Measurements from ENCODE around the gene DUSP8.
A peak's percentile ranks its signal among the peaks of the same experiment; 100 is the strongest.

The DUSP8 gene

GRCh38 chr11:1536065-1536843 is 35.8 kb downstream of the DUSP8 start:
- Histone ChIP-seq H3K4me1 (ENCODE audit: control insufficient read depth in 5 of 5, insufficient read depth in 5 of 5, low read length in 5 of 5) (peaks cover 15 to 57% (median 39%) of the 10 kb centered on the region in 5 donors), H3K27ac (ENCODE audit: low read depth, low read length) (no peak overlapping the region)

GRCh38 chr11:1534682-1535081 is 37.4 kb downstream of the DUSP8 start:
- Histone ChIP-seq H3K4me3 (ENCODE audit: low read depth in 1 of 5, low read length in 5 of 5) (no peak overlapping the region), H3K27me3 (ENCODE audit: control insufficient read depth in 5 of 5, insufficient read depth in 4 of 5, low read length in 5 of 5) (peaks cover 0 to 5% (median 0%) of the 10 kb centered on the region in 5 donors), H3K27ac (ENCODE audit: low read depth, low read length) (no peak overlapping the region), H3K9me3 (ENCODE audit: control insufficient read depth in 5 of 5, low read length in 5 of 5) (peaks cover 0 to 5% (median 4%) of the 10 kb centered on the region in 5 donors), H3K9ac (ENCODE audit: low read length in 5 of 5) (no peak overlapping the region), H3K36me3 (ENCODE audit: control insufficient read depth in 5 of 5, insufficient read depth in 5 of 5, low read length in 5 of 5) (peaks cover 0 to 21% (median 8%) of the 10 kb centered on the region in 5 donors), H3K4me1 (ENCODE audit: control insufficient read depth in 5 of 5, insufficient read depth in 5 of 5, low read length in 5 of 5) (peaks cover 15 to 66% (median 43%) of the 10 kb centered on the region in 5 donors)

More at GRCh38 chr11:1536065-1536843, 35.8 kb downstream of the DUSP8 start:
- no peak overlapping the region for H3K4me3 ChIP-seq (ENCODE audit: low read depth in 1 of 5, low read length in 5 of 5)
- peaks cover 0 to 19% (median 8%) of the 10 kb centered on the region in 5 donors for H3K36me3 ChIP-seq (ENCODE audit: control insufficient read depth in 5 of 5, insufficient read depth in 5 of 5, low read length in 5 of 5)
- H3K9ac ChIP-seq (ENCODE audit: low read length in 5 of 5): peak overlapping the region in 1 of 5 donors; percentile 27
- H3K27me3 ChIP-seq (ENCODE audit: control insufficient read depth in 5 of 5, insufficient read depth in 4 of 5, low read length in 5 of 5): peaks cover 0 to 5% (median 0%) of the 10 kb centered on the region in 5 donors
- H3K9me3 ChIP-seq (ENCODE audit: control insufficient read depth in 5 of 5, low read length in 5 of 5): peaks cover 0 to 5% (median 4%) of the 10 kb centered on the region in 5 donors

GRCh38 chr11:1534171-1534570 is 37.9 kb downstream of the DUSP8 start:
- Histone ChIP-seq H3K27me3 (ENCODE audit: control insufficient read depth in 5 of 5, insufficient read depth in 4 of 5, low read length in 5 of 5) (peaks cover 0 to 5% (median 0%) of the 10 kb centered on the region in 5 donors), H3K9me3 (ENCODE audit: control insufficient read depth in 5 of 5, low read length in 5 of 5) (peaks cover 0 to 5% (median 4%) of the 10 kb centered on the region in 5 donors), H3K4me1 (ENCODE audit: control insufficient read depth in 5 of 5, insufficient read depth in 5 of 5, low read length in 5 of 5) (peaks cover 15 to 71% (median 43%) of the 10 kb centered on the region in 5 donors), H3K27ac (ENCODE audit: low read depth, low read length) (no peak overlapping the region), H3K9ac (ENCODE audit: low read length in 5 of 5) (no peak overlapping the region), H3K36me3 (ENCODE audit: control insufficient read depth in 5 of 5, insufficient read depth in 5 of 5, low read length in 5 of 5) (peaks cover 0 to 21% (median 8%) of the 10 kb centered on the region in 5 donors), H3K4me3 (ENCODE audit: low read depth in 1 of 5, low read length in 5 of 5) (no peak overlapping the region)

- peaks cover 0 to 21% (median 8%) of the 10 kb centered on the region in 5 donors for H3K36me3 ChIP-seq (ENCODE audit: control insufficient read depth in 5 of 5, insufficient read depth in 5 of 5, low read length in 5 of 5)
- peaks cover 0 to 5% (median 4%) of the 10 kb centered on the region in 5 donors for H3K9me3 ChIP-seq (ENCODE audit: control insufficient read depth in 5 of 5, low read length in 5 of 5)
- H3K4me1 ChIP-seq (ENCODE audit: control insufficient read depth in 5 of 5, insufficient read depth in 5 of 5, low read length in 5 of 5): peaks cover 15 to 79% (median 45%) of the 10 kb centered on the region in 5 donors
- no peak overlapping the region for H3K27ac ChIP-seq (ENCODE audit: low read depth, low read length)
- H3K27me3 ChIP-seq (ENCODE audit: control insufficient read depth in 5 of 5, insufficient read depth in 4 of 5, low read length in 5 of 5): peaks cover 0 to 5% (median 0%) of the 10 kb centered on the region in 5 donors
- H3K9ac ChIP-seq (ENCODE audit: low read length in 5 of 5): no peak overlapping the region
- no peak overlapping the region for H3K4me3 ChIP-seq (ENCODE audit: low read depth in 1 of 5, low read length in 5 of 5)
Measured at GRCh38 chr11:1533342-1533725, 38.7 kb downstream of the DUSP8 start.

GRCh38 chr11:1532606-1533341 is 39.3 kb downstream of the DUSP8 start:
- Histone ChIP-seq H3K9ac (ENCODE audit: low read length in 5 of 5) (no peak overlapping the region), H3K4me3 (ENCODE audit: low read depth in 1 of 5, low read length in 5 of 5) (no peak overlapping the region), H3K27me3 (ENCODE audit: control insufficient read depth in 5 of 5, insufficient read depth in 4 of 5, low read length in 5 of 5) (peaks cover 0 to under 1% (median 0%) of the 10 kb centered on the region in 5 donors), H3K27ac (ENCODE audit: low read depth, low read length) (peak overlapping the region; percentile 24), H3K36me3 (ENCODE audit: control insufficient read depth in 5 of 5, insufficient read depth in 5 of 5, low read length in 5 of 5) (peaks cover 0 to 21% (median 8%) of the 10 kb centered on the region in 5 donors), H3K4me1 (ENCODE audit: control insufficient read depth in 5 of 5, insufficient read depth in 5 of 5, low read length in 5 of 5) (peaks cover 15 to 83% (median 46%) of the 10 kb centered on the region in 5 donors), H3K9me3 (ENCODE audit: control insufficient read depth in 5 of 5, low read length in 5 of 5) (no peaks in the 10 kb centered on the region)

GRCh38 chr11:1532014-1532586 is 40.0 kb downstream of the DUSP8 start:
- Histone ChIP-seq H3K9ac (ENCODE audit: low read length in 5 of 5) (no peak overlapping the region), H3K27ac (ENCODE audit: low read depth, low read length) (peak overlapping the region; percentile 24), H3K36me3 (ENCODE audit: control insufficient read depth in 5 of 5, insufficient read depth in 5 of 5, low read length in 5 of 5) (peaks cover 0 to 21% (median 8%) of the 10 kb centered on the region in 5 donors), H3K4me1 (ENCODE audit: control insufficient read depth in 5 of 5, insufficient read depth in 5 of 5, low read length in 5 of 5) (peaks cover 15 to 80% (median 46%) of the 10 kb centered on the region in 5 donors), H3K9me3 (ENCODE audit: control insufficient read depth in 5 of 5, low read length in 5 of 5) (no peaks in the 10 kb centered on the region), H3K4me3 (ENCODE audit: low read depth in 1 of 5, low read length in 5 of 5) (no peak overlapping the region), H3K27me3 (ENCODE audit: control insufficient read depth in 5 of 5, insufficient read depth in 4 of 5, low read length in 5 of 5) (no peaks in the 10 kb centered on the region)

- peaks cover 15 to 80% (median 46%) of the 10 kb centered on the region in 5 donors for H3K4me1 ChIP-seq (ENCODE audit: control insufficient read depth in 5 of 5, insufficient read depth in 5 of 5, low read length in 5 of 5)
- H3K9ac ChIP-seq (ENCODE audit: low read length in 5 of 5): no peak overlapping the region
- peaks cover 0 to 21% (median 8%) of the 10 kb centered on the region in 5 donors for H3K36me3 ChIP-seq (ENCODE audit: control insufficient read depth in 5 of 5, insufficient read depth in 5 of 5, low read length in 5 of 5)
- peak overlapping the region; percentile 24 for H3K27ac ChIP-seq (ENCODE audit: low read depth, low read length)
- no peaks in the 10 kb centered on the region for H3K9me3 ChIP-seq (ENCODE audit: control insufficient read depth in 5 of 5, low read length in 5 of 5)
- H3K4me3 ChIP-seq (ENCODE audit: low read depth in 1 of 5, low read length in 5 of 5): no peak overlapping the region
- no peaks in the 10 kb centered on the region for H3K27me3 ChIP-seq (ENCODE audit: control insufficient read depth in 5 of 5, insufficient read depth in 4 of 5, low read length in 5 of 5)
Measured at GRCh38 chr11:1531449-1532013, 40.5 kb downstream of the DUSP8 start.

GRCh38 chr11:1530686-1531448 is 41.2 kb downstream of the DUSP8 start:
- Histone ChIP-seq H3K4me1 (ENCODE audit: control insufficient read depth in 5 of 5, insufficient read depth in 5 of 5, low read length in 5 of 5) (peaks cover 15 to 73% (median 45%) of the 10 kb centered on the region in 5 donors), H3K27ac (ENCODE audit: low read depth, low read length) (no peak overlapping the region), H3K9ac (ENCODE audit: low read length in 5 of 5) (no peak overlapping the region), H3K4me3 (ENCODE audit: low read depth in 1 of 5, low read length in 5 of 5) (no peak overlapping the region), H3K36me3 (ENCODE audit: control insufficient read depth in 5 of 5, insufficient read depth in 5 of 5, low read length in 5 of 5) (peaks cover 0 to 20% (median 8%) of the 10 kb centered on the region in 5 donors), H3K9me3 (ENCODE audit: control insufficient read depth in 5 of 5, low read length in 5 of 5) (no peaks in the 10 kb centered on the region), H3K27me3 (ENCODE audit: control insufficient read depth in 5 of 5, insufficient read depth in 4 of 5, low read length in 5 of 5) (no peaks in the 10 kb centered on the region)

- no peak overlapping the region for H3K4me3 ChIP-seq (ENCODE audit: low read depth in 1 of 5, low read length in 5 of 5)
- peak overlapping the region in 1 of 5 donors; percentile 12 for H3K9ac ChIP-seq (ENCODE audit: low read length in 5 of 5)
- peaks cover 15 to 62% (median 36%) of the 10 kb centered on the region in 5 donors for H3K4me1 ChIP-seq (ENCODE audit: control insufficient read depth in 5 of 5, insufficient read depth in 5 of 5, low read length in 5 of 5)
- H3K27ac ChIP-seq (ENCODE audit: low read depth, low read length): no peak overlapping the region
- H3K9me3 ChIP-seq (ENCODE audit: control insufficient read depth in 5 of 5, low read length in 5 of 5): no peaks in the 10 kb centered on the region
- H3K27me3 ChIP-seq (ENCODE audit: control insufficient read depth in 5 of 5, insufficient read depth in 4 of 5, low read length in 5 of 5): no peaks in the 10 kb centered on the region
- peaks cover 0 to 14% (median 8%) of the 10 kb centered on the region in 5 donors for H3K36me3 ChIP-seq (ENCODE audit: control insufficient read depth in 5 of 5, insufficient read depth in 5 of 5, low read length in 5 of 5)
Measured at GRCh38 chr11:1529774-1530173, 42.3 kb downstream of the DUSP8 start.

Measured in subcutaneous abdominal adipose tissue (tissue), 5 donors.